IMR-90 (cell line): Measurements from ENCODE around the gene UPF1. TPM values are rescaled to one million over a fixed set of nuclear protein-coding genes. Genes with fewer than 3 reads are reported as not detected.
A peak's percentile ranks its signal among the peaks of the same experiment; 100 is the strongest.

Experiments used
- ATAC-seq: fragments of 200-7000 bp; cut with Tn5 transposase; 2 replicates; pipeline ENCODE4 v1.9.1; 2020; ENCODE audit warnings: low read depth, mild to moderate bottlenecking, moderate library complexity
- BruUV-seq: library from RNA; stranded (reverse); fragments of 400-500 nt; replicated peaks from 2 replicates; lab custom pipeline; 2021; lab: Mats Ljungman, UMichigan
- CTCF ChIA-PET: fragments of 300-600 bp; formaldehyde crosslinking; extraction: SDS; loops from one replicate; lab custom pipeline; 2021; ENCODE audit warnings: antibody characterized with exemption; lab: Yijun Ruan, JAX
- POLR2A ChIA-PET: fragments of 300-600 bp; sonication (Branson Sonifier 250); formaldehyde crosslinking; loops from one replicate; lab custom pipeline; 2022; ENCODE audit warnings: antibody characterized with exemption; ENCODE audit not compliant: unreplicated experiment; lab: Charles Lee
- DNase-seq: peaks from one replicate; pipeline ENCODE4 v3.0.0; 2013
- H2AFZ ChIP-seq: replicated peaks from 2 replicates; pipeline ENCODE3; 2013; ENCODE audit warnings: low read length, mild to moderate bottlenecking; ENCODE audit not compliant: poor library complexity
- H2AK5ac ChIP-seq: 2 replicates; pipeline ENCODE4 v1.6.1; 2013; ENCODE audit warnings: low read depth, low read length, inconsistent platforms
- H2AK9ac ChIP-seq: replicated peaks from 2 replicates; pipeline ENCODE3; 2013; ENCODE audit warnings: mild to moderate bottlenecking, low read depth, low read length, moderate library complexity; ENCODE audit not compliant: poor library complexity
- H2BK120ac ChIP-seq: 2 replicates; pipeline ENCODE4 v1.6.1; 2013; ENCODE audit warnings: low read depth, low read length, inconsistent platforms
- H2BK15ac ChIP-seq: 3 replicates; pipeline ENCODE4 v1.6.1; 2013; ENCODE audit warnings: low read depth, low read length, inconsistent platforms
- H2BK20ac ChIP-seq: 2 replicates; pipeline ENCODE4 v1.6.1; 2013; ENCODE audit warnings: low read depth, mild to moderate bottlenecking, inconsistent platforms, low read length, moderate library complexity
- H2BK5ac ChIP-seq: 2 replicates; pipeline ENCODE4 v1.6.1; 2013; ENCODE audit warnings: mild to moderate bottlenecking, low read depth, low read length, inconsistent platforms; ENCODE audit not compliant: poor library complexity, severe bottlenecking
- H3K14ac ChIP-seq: replicated peaks from 2 replicates; pipeline ENCODE4 v1.6.1; 2013; ENCODE audit warnings: low read depth, low read length, inconsistent platforms
- H3K18ac ChIP-seq: 2 replicates; pipeline ENCODE4 v1.6.1; 2013; ENCODE audit warnings: low read depth, low read length, control low read depth
- H3K23ac ChIP-seq: 2 replicates; pipeline ENCODE4 v1.6.1; 2013; ENCODE audit warnings: low read depth, low read length, inconsistent platforms
- H3K27ac ChIP-seq: 2 replicates; pipeline ENCODE4 v1.5.1; 2013; ENCODE audit warnings: mild to moderate bottlenecking, control low read depth, low read length; ENCODE audit not compliant: insufficient read depth
- H3K27me3 ChIP-seq: 2 replicates; pipeline ENCODE4 v1.6.1; 2013; ENCODE audit warnings: low read length; ENCODE audit not compliant: control insufficient read depth, insufficient read depth
- H3K36me3 ChIP-seq: 2 replicates; pipeline ENCODE4 v1.6.1; 2013; ENCODE audit warnings: low read length, mixed read lengths; ENCODE audit not compliant: control insufficient read depth, insufficient read depth
- H3K4ac ChIP-seq: 2 replicates; pipeline ENCODE4 v1.6.1; 2013; ENCODE audit warnings: low read depth, low read length, inconsistent platforms
- H3K4me1 ChIP-seq: 2 replicates; pipeline ENCODE4 v1.6.1; 2013; ENCODE audit warnings: low read length, mixed read lengths; ENCODE audit not compliant: control insufficient read depth, insufficient read depth
- H3K4me2 ChIP-seq: 2 replicates; pipeline ENCODE4 v1.6.1; 2013; ENCODE audit warnings: low read depth, mild to moderate bottlenecking, control low read depth, low read length, moderate library complexity
- H3K4me3 ChIP-seq: 2 replicates; pipeline ENCODE4 v1.5.1; 2013; ENCODE audit warnings: low read depth, mild to moderate bottlenecking, control low read depth, low read length, moderate library complexity; ENCODE audit not compliant: insufficient read depth
- H3K56ac ChIP-seq: 2 replicates; pipeline ENCODE4 v1.6.1; 2013; ENCODE audit warnings: low read length, inconsistent platforms; ENCODE audit not compliant: insufficient read depth; ENCODE audit errors: extremely low read depth
- H3K79me1 ChIP-seq, 2 experiments: 2 replicates each; pipeline ENCODE4 v1.6.1; 2013; ENCODE audit warnings: low read length in 2 of 2, inconsistent platforms in 1 of 2, low read depth in 1 of 2
- H3K9ac ChIP-seq: 2 replicates; pipeline ENCODE4 v1.6.1; 2013; ENCODE audit warnings: low read depth, low read length, control low read depth
- H3K9me1 ChIP-seq: 2 replicates; pipeline ENCODE4 v1.6.1; 2013; ENCODE audit warnings: low read length, inconsistent platforms; ENCODE audit not compliant: insufficient read depth
- H3K9me3 ChIP-seq: 2 replicates; pipeline ENCODE4 v1.6.1; 2013; ENCODE audit warnings: low read length; ENCODE audit not compliant: control insufficient read depth, insufficient read depth
- H4K20me1 ChIP-seq: 2 replicates; pipeline ENCODE4 v1.6.1; 2013; ENCODE audit warnings: low read length, inconsistent platforms; ENCODE audit not compliant: insufficient read depth
- H4K5ac ChIP-seq: 2 replicates; pipeline ENCODE4 v1.6.1; 2013; ENCODE audit warnings: mild to moderate bottlenecking, low read depth, low read length, control low read depth
- H4K8ac ChIP-seq, 2 experiments: 2 replicates each; pipeline ENCODE4 v1.6.1; 2013; ENCODE audit warnings: low read depth in 2 of 2, low read length in 2 of 2, control low read depth in 1 of 2, inconsistent platforms in 1 of 2
- H4K91ac ChIP-seq: 2 replicates; pipeline ENCODE4 v1.6.1; 2013; ENCODE audit warnings: low read depth, low read length, inconsistent platforms; ENCODE audit not compliant: insufficient read depth
- BHLHE40 ChIP-seq: fragments of 150-350 bp; IDR thresholded peaks from 2 replicates; pipeline ENCODE4 v1.6.1; 2016; ENCODE audit warnings: mild to moderate bottlenecking, low read depth, low read length
- CEBPB ChIP-seq: IDR thresholded peaks from 2 replicates; pipeline ENCODE4 v1.6.1; 2012; ENCODE audit warnings: low read depth, low read length, improper control_type of control experiment
- CHD1 ChIP-seq: IDR thresholded peaks from 2 replicates; pipeline ENCODE4 v1.6.1; 2012; ENCODE audit warnings: low read depth, low read length, improper control_type of control experiment
- CTCF ChIP-seq: conservative IDR thresholded peaks from 2 replicates; pipeline ENCODE4 v1.5.1; 2012; ENCODE audit warnings: mild to moderate bottlenecking, low read depth, low read length, improper control_type of control experiment
- ELK1 ChIP-seq: fragments of 150-350 bp; IDR thresholded peaks from 2 replicates; pipeline ENCODE4 v1.6.1; 2016; ENCODE audit warnings: low read depth, mild to moderate bottlenecking, low read length, moderate library complexity, borderline replicate concordance
- FOS ChIP-seq: fragments of 150-350 bp; IDR thresholded peaks from 2 replicates; pipeline ENCODE4 v1.6.1; 2016; ENCODE audit warnings: low read depth, low read length
- MAFK ChIP-seq: IDR thresholded peaks from 2 replicates; pipeline ENCODE4 v1.6.1; 2012; ENCODE audit warnings: low read depth, low read length, improper control_type of control experiment
- MAZ ChIP-seq: IDR thresholded peaks from 2 replicates; pipeline ENCODE4 v1.6.1; 2012; ENCODE audit warnings: low read depth, mild to moderate bottlenecking, low read length, improper control_type of control experiment, moderate library complexity, borderline replicate concordance
- MXI1 ChIP-seq: IDR thresholded peaks from 2 replicates; pipeline ENCODE4 v1.6.1; 2012; ENCODE audit warnings: low read depth, mild to moderate bottlenecking, low read length, moderate library complexity, borderline replicate concordance
- NFE2L2 ChIP-seq: fragments of 150-350 bp; IDR thresholded peaks from 2 replicates; pipeline ENCODE4 v1.6.1; 2016; ENCODE audit warnings: low read depth, mild to moderate bottlenecking, low read length
- POLR2A ChIP-seq: IDR thresholded peaks from 2 replicates; pipeline ENCODE4 v1.6.1; 2012; ENCODE audit warnings: mild to moderate bottlenecking, low read depth, low read length
- RAD21 ChIP-seq: IDR thresholded peaks from 2 replicates; pipeline ENCODE4 v1.6.1; 2012; ENCODE audit warnings: low read length, improper control_type of control experiment
- RCOR1 ChIP-seq: IDR thresholded peaks from 2 replicates; pipeline ENCODE4 v1.6.1; 2012; ENCODE audit warnings: mild to moderate bottlenecking, low read length, improper control_type of control experiment; ENCODE audit not compliant: insufficient replicate concordance
- RFX5 ChIP-seq: IDR thresholded peaks from 2 replicates; pipeline ENCODE4 v1.8.0; 2012; ENCODE audit warnings: low read depth, mild to moderate bottlenecking, low read length, moderate library complexity
- SMC3 ChIP-seq: fragments of 150-350 bp; IDR thresholded peaks from 2 replicates; pipeline ENCODE4 v1.6.1; 2016; ENCODE audit warnings: low read depth, mild to moderate bottlenecking, antibody characterized with exemption, low read length, moderate library complexity
- USF2 ChIP-seq: fragments of 150-350 bp; IDR thresholded peaks from 2 replicates; pipeline ENCODE4 v1.6.1; 2017; ENCODE audit warnings: mild to moderate bottlenecking, antibody characterized with exemption, low read length, low read depth
- WGBS, 2 experiments: methylation state at CpG; one replicate each; pipeline versions ENCODE4 v1.1.5 to v1.1.7; 2013; ENCODE audit warnings: missing lambda C conversion rate in 2 of 2; ENCODE audit not compliant: insufficient read length in 1 of 2; ENCODE audit errors: extremely low coverage in 2 of 2; 5-methylcytosine and 5-hydroxymethylcytosine counted together
- dilution Hi-C: fragments of 300-500 bp; cut with HindIII; formaldehyde crosslinking; loops from one replicate; pipeline ENCODE4 v1.14.3; 2018; ENCODE audit warnings: low sequenced_read_pairs; ENCODE audit not compliant: unreplicated experiment
- in situ Hi-C: fragments of 300-500 bp; cut with MboI; formaldehyde crosslinking; loops from 3 replicates; pipeline ENCODE4 v1.14.3; 2019; ENCODE audit warnings: low sequenced_read_pairs, inconsistent platforms, mixed read lengths
- intact Hi-C: fragments of 100-400 bp; cut with micrococcal nuclease; formaldehyde crosslinking; loops from 2 replicates; pipeline ENCODE4 v1.10.0; 2022
- polyA plus RNA-seq, 3 experiments: library from polyadenylated mRNA; depleted of rRNA; stranded (reverse); fragments of >200 nt; gene quantifications; 2 replicates each; pipeline ENCODE4 v1.2.3, GENCODE V29; 2012; ENCODE audit warnings: low replicate concordance in 1 of 3
- total RNA-seq: library from RNA; depleted of rRNA; stranded (reverse); fragments of >200 nt; gene quantifications from 2 replicates; pipeline ENCODE4 v1.2.3, GENCODE V29; 2012

The UPF1 gene
- total and polyA plus RNA-seq, 2 of the 4 experiments (the other 2 are of a cell fraction), result 31.2 to 50.3 TPM

- Histone ChIP-seq H3K4me2 (no peak overlapping the region), H2BK5ac (no peak overlapping the region), H3K27ac (no peak overlapping the region), H3K9me1 (peaks cover 6% of the 10 kb centered on the region), H2AK5ac (no peak overlapping the region), H3K27me3 (no peaks in the 10 kb centered on the region), H3K36me3 (peaks cover 31% of the 10 kb centered on the region), H2BK20ac (no peak overlapping the region), H3K9ac (no peak overlapping the region), H4K20me1 (peaks cover 52% of the 10 kb centered on the region), H3K9me3 (no peaks in the 10 kb centered on the region), H2AK9ac (peak overlapping the region; percentile 84), H3K56ac (no peak overlapping the region), H2BK15ac (no peak overlapping the region), H3K14ac (no peak overlapping the region), H3K4ac (no peak overlapping the region), H4K5ac (no peak overlapping the region), H3K4me3 (no peak overlapping the region), H4K91ac (no peak overlapping the region), H3K18ac (no peak overlapping the region), H3K23ac (no peak overlapping the region), H2AFZ (no peak overlapping the region), H2BK120ac (no peak overlapping the region), H3K4me1 (peaks cover 5% of the 10 kb centered on the region), H3K79me1 (peaks cover 35 to 66% of the 10 kb centered on the region in 2 experiments), H4K8ac (no peak overlapping the region)
- DNase-seq, result peak; percentile 30
- dilution Hi-C loops, result no loop called here
- ChIA-PET CTCF (no interaction called here), POLR2A (interaction anchor here (0.7 kb wide), 1 partner anchor 534 kb away, joined by 3 read pairs; no protein-coding TSS in a partner anchor)
- intact Hi-C loops, result loop anchor here (5.0 kb wide), 1 partner anchor 328 kb away; the partner anchor contains the start of gene REX1BD
- ATAC-seq, result no peak
- WGBS, 2 experiments, result 56% methylated on average over 4 of the region's 5 CpGs; no CpG with 5 or more reads in 1 of the 2 experiments
- in situ Hi-C loops, result no loop called here
- TF ChIP-seq USF2 (no peak), POLR2A (no peak), RAD21 (peak; percentile 45), MAZ (no peak), FOS (no peak), MAFK (no peak), BHLHE40 (no peak), MXI1 (no peak), ELK1 (no peak), SMC3 (no peak; the same call in 1 of the 2 replicates), RFX5 (no peak), CEBPB (no peak), CHD1 (no peak), NFE2L2 (no peak), CTCF (peak; percentile 42), RCOR1 (no peak)
- BruUV-seq, result no TSS peak
These were observed 83.9 kb downstream of the UPF1 start for GRCh38 chr19:18915639-18916038.
